HG03558 (cell line): ENCODE results near the gene DIP2C.

Experiments used
- ATAC-seq: cut with Tn5 transposase; IDR thresholded peaks from one replicate; pipeline ENCODE4 v1.9.1; 2021; ENCODE audit warnings: moderate number of reproducible peaks; ENCODE audit not compliant: unreplicated experiment; ENCODE audit errors: extremely low read depth

The DIP2C gene

DNA sequence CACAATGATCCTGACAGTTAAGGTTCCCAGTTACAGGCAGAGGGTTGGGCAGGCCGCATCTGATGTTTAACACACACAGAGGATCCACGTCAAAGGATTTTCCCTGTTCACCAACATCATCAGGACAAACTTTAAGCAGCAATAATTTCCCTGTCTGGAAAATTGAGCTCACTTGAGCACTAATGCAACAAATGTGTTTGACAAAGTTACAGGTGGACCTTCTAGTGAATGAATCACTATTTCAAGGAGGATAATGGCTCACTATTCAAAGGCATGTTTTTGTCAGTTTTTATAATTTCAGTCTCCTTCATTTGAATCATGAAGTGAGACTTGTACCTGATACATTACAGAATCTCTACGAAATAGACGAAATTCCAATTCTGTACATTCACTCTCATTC, 127.3 kb downstream of the DIP2C start:
- no peak for ATAC-seq

DNA sequence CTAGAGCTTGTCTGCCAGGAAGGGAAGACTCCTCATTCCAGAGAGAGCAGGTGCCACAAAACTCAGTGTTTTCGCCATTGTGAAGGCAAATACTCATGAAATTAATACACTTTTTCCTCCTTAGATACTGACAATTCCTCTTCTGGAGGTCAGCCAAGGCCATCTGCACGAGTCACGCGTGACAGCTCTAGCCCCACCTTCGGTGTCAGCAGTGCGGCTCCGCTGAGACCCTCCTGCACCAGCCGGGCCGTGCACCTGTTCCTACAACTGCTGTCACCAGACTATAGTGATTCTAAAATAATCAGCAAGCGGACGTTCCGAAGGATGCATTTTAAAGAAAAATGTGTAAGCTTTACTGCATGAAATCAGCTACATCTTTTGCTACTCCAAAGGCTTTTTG, 127.7 kb downstream of the DIP2C start:
- no peak for ATAC-seq

DNA sequence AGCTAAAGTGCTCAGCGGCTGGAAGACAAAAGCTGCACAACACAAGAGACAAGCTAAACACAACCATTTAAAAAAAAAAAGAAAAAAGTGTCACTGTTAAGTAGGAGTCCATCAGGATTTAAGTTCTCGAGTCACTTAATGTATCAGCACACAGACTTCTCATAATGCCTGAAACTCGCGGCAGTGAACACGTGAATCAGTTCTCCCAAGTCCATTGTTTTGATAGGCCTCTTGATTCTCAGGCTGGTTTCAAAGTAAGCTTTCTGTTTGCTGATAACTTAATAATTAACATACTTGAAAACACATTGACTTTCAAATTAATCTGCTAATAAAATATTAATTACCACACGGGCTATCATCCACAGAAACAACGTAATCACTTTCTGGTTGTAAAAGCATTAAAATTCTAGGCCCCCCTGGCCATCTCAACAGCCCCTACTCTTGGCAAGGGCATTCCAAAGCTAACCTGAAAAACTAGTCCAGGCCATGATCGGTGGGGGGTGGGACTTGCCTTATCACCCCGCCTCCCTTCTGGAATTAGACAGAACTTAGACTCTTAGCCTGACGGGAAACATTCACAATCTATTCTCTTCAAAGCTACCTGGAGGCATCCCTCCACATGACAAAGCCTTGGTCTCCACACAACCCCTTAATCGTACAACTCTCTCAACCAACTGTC, 129.0 kb downstream of the DIP2C start:
- ATAC-seq, result no peak

DNA sequence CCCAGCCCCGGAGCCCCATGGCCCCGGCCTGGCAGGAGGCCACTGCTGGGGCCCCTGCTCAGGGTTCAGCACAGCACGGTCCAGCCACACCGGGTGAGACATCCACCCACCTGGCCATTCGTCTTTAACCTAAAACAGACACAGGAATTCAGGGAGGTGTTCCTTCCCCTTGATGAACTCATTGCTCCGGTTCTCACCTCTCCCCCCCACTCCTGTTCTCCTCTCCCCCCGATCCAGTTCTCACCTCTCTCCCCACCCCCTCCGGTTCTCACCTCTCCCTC, 129.8 kb downstream of the DIP2C start:
- ATAC-seq, result no peak

DNA sequence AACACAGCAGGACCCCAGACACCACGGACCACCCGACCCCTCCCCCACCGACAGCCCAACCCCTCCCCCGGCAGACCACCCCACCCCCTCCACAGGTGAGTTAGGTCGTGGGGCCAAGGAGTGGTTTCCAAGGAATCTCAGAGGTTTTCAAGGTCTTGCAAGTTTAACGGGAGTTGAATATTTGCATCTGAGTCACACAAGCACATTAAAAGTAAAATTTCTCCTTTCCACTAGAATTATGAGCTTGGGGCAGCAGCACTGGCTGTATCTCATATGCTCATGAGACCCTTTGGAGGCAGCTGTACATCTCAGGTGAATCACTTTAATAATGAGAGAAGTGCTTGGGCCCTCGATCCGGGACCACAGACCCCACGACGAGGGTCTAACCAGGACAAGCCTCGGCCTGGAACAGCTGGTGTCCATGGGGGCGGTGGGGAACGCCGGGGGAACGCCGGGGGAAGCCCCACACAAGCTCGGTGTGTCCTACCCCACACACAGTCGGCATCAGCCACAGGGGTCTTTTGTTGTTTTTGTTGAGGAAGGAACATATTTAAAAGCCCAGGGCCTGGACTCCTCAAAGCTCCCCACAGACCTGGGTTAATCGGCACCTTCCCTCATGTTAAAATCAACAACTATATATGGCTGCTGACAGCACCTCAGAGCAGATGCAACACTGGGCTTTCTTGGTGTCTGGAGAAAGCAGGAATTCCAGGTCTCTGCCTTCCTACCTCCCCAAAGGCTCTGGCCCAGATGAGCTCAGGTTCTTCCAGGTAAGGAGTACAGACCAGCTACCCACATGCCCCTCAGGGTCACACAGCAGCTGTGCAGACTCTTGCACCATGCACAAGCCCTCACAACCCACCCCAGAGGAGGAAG, 130.3 kb downstream of the DIP2C start:
- no peak for ATAC-seq

DNA sequence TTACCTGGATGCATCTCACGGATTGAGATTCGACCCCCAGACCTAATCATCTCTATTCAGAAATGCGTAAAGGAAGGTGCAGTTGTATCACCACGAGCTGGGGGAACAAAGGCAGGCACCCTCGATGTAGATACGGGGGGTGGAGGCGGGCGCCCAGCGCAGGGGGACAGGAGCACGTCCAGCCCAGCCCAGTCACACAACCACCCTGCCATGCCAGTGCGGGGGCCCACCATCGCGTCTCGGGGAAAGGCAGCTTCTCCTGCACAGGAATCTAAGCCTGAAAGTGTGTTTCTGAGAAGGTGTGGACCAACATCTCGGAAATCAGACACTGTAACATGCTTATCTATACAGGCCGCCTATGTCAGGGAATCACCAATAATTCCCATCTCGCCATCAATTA, 131.1 kb downstream of the DIP2C start:
- no peak for ATAC-seq

DNA sequence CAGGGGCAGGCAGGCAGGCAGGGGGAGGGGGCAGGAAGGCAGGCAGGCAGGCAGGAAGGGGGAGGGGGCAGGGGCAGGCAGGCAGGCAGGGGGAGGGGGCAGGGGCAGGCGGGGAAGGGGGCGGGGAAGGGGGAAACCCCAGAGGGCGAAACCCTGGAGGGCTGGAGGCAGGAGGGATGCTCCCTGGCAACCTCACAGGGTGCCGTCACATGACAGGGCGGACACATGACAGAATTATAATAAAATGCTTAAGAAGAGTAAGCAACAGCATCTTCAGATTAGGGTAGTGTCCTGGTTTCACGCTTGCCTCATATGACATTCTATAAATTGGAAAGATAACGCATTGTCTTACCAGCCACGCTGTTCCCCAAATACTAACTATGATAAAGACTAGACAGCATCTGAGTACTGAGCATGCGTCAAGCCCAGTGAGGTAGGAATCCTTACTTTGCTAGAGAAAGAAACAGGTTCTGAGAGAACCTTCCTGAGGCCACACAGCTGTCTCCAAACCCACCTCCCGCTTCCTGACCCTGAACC, 131.6 kb downstream of the DIP2C start:
- no peak for ATAC-seq

DNA sequence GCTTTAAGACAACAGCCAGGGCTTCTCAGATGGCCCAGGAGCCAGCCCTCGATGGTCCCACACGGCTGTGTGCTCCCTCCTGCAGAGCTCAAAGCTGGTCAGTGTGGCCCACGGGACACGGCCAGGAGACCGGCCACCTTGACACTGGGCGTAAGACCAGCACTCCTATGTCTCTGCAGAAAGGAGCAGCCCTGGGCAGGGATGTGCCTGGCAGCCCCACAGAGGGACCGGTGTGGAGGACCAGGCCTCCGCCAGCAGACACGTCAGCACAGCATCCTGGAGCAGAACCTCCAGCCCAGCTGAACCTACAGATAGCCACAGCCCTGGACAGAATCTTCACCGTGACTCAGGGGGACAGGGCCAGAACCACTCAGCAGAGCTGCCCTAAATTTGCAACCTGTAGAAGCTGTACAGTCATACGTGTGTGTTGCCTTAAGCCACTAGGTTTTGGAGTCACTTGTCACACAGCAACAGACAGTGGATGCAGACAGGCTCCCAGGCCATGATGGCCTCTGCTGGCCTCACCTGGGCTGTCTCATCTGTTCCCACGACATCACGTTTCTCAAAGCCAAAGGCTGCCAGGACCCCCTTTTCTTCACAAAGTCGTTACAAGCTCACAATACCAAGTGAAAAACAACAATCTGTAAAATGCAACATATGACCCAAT, 132.4 kb downstream of the DIP2C start:
- no peak for ATAC-seq

DNA sequence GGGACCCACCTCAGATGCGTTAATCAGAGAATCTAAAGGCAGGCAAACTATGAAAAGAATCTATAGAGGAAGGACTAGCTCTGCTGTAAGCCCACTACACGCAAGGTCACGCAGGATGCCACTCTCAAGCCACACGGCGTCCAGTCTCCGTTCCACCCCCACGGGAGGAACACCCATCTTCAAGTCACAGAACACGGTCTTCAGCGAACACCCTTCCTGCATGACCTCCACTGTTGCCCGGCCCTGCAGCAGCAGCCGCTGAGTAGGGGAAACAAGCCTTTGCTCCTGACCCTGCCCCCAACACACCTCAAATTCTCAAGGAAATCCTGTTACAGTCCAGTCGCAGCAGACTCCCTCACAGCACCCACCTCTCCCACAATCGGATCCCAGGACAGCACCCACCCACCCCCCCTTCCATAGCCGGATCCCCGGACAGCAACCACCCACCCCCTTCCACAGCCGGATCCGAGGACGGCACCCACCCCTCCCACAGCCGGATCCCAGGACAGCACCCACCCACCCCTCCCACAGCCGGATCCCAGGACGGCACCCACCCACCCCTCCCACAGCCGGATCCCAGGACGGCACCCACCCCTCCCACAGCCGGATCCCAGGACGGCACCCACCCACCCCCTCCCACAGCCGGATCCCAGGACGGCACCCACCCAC, 133.7 kb downstream of the DIP2C start:
- ATAC-seq, result no peak

DNA sequence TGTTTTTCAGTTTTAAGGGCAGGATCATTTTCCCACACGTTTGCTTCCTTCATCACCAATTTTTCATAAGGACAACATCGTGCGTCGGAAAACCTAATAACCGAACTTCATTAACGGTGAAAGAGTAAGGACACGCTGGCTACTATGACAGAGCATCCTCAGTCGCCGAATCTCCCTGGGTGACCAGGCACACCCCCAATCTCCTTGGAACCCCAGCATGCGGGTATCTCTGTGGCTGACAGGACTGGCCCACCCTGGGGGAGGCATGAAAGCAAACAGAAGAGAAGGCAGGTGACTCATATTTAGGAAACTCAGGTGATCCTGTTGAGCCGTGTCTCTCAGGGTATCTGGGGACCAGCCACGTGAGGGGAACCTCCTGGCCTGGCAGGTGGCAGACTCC, 134.2 kb downstream of the DIP2C start:
- ATAC-seq, result no peak

DNA sequence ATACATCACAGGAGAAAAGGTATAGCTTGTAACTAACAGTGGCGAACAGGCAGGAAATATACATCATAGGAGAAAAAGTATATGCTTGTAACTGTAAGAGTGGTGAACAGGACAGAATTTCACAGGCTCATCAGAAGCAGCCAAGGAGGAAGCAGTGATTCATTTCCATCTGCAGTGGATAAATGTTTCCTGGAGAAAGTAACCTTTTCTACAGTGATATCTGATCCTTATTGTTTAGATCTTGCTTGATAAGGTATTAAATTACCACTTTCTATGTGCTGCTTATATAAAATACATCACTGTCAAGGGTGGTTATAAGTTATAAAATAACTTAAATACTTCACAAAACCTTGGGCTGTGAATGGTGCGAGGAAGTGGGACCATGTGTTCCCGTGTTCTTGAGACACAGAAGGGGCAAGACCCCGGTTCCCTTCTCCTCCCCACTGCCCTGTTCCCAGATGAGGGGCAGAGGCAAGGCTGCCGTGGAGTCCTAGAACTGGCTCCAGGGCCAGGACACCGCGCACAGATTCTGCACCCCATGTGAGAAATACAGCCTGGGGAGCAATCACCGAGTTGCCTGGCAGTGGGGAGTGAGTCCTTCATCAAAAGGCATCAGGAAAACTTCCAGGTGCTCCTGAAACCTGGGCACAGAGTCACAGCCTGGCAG, 135.2 kb downstream of the DIP2C start:
- ATAC-seq, result no peak

DNA sequence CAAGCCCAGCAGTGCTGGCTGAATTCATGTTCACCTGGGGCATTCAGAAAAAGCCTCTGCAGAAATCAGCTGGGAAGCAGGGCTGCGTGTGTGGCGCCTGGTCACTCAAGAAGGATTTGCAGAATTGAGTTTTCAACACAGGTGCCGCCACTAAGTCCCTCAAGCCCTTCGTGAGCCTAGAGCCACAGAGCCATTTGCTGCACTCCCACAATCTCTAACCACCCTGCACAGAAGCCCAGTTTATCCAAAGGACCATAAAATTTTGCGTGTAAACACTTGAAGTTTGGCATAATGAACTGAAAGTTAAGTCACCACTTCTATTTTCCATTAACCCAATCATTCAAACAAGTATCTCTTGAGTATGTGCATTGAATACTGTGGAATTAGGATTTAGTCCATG, 136.2 kb downstream of the DIP2C start:
- no peak for ATAC-seq

DNA sequence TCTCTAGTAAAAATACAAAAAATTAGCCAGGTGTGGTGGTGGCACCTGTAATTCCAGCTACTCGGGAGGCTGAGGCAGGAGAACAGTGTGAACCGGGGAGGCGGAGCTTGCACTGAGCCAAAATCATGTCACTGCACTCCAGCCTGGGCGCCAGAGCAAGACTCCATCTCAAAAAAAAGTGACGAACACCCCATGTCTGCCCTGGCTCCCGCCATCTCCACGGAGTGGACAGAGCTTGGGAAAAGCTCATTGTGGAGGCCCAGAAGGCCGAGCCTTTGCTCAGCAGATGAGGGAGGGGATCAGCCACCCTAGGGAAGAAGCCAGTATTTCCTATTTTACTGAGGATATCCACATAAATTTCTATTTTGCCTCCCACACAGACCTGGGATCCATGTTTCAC, 136.8 kb downstream of the DIP2C start:
- ATAC-seq, result no peak

DNA sequence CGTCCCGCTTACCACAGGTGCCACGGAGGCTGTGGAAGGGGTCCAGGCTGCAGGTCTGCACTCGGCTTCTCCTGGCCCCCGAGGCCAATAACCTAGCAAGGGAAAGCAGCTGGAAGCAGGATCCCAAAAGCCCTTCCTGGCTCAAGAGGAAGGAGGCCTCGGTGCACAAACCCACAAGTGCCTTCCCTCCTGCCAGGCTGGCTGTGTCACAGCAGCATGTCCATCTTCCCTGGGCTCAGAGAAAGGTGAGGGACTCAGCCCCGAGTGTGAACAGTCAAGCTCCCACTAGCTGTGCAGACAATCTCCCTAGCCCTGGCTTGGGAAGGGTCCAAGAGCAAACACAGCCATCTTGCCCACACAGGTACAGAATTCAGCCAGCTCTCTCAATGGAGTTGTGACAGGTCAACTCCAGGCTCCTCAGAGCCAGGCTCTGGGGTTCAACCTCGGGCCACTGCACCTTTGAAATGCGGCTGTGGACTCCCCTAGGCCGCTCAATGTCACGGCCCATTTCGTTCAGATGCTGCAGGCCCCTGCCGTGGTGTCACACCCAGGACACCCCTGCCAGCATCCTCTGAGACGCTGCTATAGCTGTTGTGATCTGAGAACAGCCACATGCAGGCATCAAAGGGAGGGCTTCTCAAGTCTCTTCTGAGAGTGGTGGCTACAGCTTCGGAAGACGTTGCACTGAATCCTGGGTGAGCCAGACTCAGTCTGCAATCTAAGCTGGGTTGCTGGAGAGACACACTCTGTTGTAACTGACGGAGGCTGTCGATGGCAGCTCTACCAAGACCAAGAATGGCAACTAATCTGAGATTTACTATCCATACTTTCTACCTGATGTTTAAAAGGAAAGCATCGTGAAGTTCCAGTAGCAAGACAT, 137.9 kb downstream of the DIP2C start:
- ATAC-seq, result no peak

DNA sequence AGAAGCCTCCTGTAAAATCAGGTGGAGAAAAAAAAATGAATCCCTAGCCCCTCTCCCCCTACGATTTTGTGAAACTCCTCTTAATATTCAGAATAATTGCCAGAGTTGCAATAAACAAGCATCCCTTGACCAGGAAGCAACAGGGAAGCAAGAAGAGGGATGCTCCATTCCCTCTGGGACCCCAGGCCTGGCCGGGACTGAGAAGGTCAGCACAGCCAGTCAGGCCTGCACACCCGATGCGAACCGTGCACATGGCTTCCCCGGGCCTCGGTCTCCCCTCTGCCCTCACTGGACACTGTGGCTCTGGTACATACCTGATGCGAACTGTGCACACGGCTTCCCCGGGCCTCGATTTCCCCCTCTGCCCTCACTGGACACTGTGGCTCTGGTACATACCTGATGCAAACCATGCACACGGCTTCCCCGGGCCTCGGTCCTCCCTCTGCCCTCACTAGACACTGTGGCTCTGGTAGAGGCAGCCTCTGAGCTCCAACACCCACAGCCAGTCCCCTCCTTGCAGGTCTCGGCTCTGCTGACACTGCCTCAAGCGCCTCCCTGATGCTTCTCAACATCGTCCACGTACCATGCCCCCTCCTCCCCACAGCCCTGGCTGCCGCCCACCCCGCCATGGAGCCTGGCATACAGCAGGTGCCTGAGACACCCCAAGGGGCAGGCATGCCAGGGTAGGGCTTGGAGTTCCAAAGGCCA, 138.6 kb downstream of the DIP2C start:
- no peak for ATAC-seq

DNA sequence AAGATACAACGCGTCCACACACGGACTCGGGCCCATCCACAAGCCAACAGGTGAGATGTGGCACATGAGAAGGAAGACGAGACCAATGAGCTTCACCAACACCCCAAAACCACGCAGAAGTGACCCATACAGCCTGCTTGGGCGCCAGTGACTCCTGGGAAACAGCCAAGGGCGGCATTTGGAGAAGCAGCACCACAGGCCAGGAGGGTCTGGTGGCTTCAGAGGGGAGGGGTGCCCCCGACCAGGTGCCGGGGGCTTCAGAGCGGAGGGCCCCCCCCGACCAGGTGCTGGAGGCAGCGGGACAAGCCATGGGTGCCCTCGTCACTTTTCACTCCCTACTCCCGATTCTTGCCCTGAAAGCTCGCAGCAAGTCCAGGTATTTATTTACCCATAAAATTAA, 140.1 kb downstream of the DIP2C start:
- ATAC-seq, result no peak

DNA sequence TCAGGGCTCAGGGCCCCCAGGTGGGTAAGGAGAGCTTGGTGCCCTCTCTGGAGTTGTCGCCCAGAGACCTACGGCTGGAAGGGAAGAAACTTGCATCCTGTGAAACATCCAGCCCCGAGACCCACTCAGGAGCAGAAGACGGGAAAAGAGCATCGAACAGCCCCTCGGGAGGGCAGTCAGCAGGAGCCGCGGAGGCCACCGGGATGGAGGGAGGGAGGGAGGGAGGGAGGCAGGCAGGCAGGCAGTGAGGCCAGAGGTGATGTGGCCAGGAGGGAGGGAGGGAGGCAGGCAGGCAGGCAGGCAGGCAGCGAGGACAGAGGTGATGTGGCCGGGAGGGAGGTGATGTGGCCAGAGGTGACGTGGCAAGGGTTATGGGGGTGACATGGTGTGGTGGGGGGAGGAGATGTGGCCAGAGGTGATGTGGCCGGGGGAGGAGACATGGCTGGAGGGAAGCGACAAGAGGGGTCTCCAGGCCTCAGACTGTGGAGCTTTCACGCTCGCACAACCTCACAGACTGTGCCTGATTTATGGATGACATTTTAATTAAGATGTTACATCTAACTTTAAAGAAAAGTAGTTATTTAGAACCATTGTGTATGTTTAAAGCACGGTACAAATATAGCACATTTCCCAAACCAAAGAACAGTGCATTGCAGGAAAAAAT, 141.1 kb downstream of the DIP2C start:
- ATAC-seq, result no peak

DNA sequence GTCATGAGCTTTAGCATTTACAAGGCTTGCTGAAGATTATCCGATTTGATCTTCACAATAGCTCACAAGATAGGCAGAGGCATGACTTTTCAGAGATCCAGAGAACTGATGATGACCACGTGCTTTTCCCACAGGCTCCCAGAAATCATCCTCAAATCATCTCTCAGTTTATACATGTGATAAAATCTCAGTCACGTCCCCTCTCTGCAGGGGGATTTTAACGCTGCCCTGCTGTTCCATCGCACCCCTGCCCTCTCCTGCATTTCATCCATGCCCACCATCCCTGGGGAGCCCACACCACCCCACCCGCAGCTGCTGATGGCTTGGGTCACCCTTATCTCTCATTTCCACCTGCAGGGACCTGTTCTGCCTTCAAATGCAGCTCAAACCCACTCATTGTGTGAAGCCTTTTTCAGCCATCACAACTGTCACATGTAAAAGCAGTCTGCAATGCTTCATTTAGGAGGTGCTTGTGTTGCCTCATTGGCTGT, 141.8 kb downstream of the DIP2C start:
- ATAC-seq, result no peak
